Measurements from ENCODE around the gene ST6GALNAC5. TPM values are rescaled to one million over a fixed set of nuclear protein-coding genes. Genes with fewer than 3 reads are reported as not detected.
"Not testable (repeated sequence)": the region's sequence is repeated elsewhere in the genome, so short reads cannot be mapped to it uniquely, and the experiment has no call there.

The ST6GALNAC5 gene
- total RNA-seq, 1 experiment from 2014 or later: 0.24 TPM

GRCh38 chr1:76876655-76877395, 9.5 kb downstream of the ST6GALNAC5 start:
- POLR2A ChIA-PET (ENCODE audit: unreplicated experiment): no interaction called here
- TF ChIP-seq CTCF (conservative IDR thresholded peaks at IDR 0.05): no peak
- no peak for TF ChIP-seq EZH2 (IDR thresholded peaks at IDR 0.05; ENCODE audit: low read depth)
- H3K27ac ChIP-seq: no peak overlapping the region
- H3K4me3 ChIP-seq: no peak overlapping the region
- no peak overlapping the region for H2AFZ ChIP-seq
- no peaks in the 10 kb centered on the region for H3F3A ChIP-seq (ENCODE audit: insufficient read depth, low read depth)
- no peaks in the 10 kb centered on the region for H3K36me3 ChIP-seq (ENCODE audit: low read depth)
- peaks cover 6% of the 10 kb centered on the region; the same call in 1 of the 2 replicates for H3K9me2 ChIP-seq (ENCODE audit: insufficient read depth)
- no TSS peak for BruUV-seq (replicated peaks)
- CTCF ChIA-PET: no interaction called here
- H3K4me2 ChIP-seq: no peak overlapping the region
- H4K20me1 ChIP-seq (ENCODE audit: insufficient read depth): no peaks in the 10 kb centered on the region
- H3K27me3 ChIP-seq (ENCODE audit: insufficient read depth, low read depth): no peaks in the 10 kb centered on the region
- H3K79me2 ChIP-seq (ENCODE audit: low read depth): no peaks in the 10 kb centered on the region
- intact Hi-C loops (cut with micrococcal nuclease; ENCODE audit: unreplicated experiment): no loop called here
- no peaks in the 10 kb centered on the region for H3K9me3 ChIP-seq (ENCODE audit: insufficient read depth, low read depth)
- no peaks in the 10 kb centered on the region for H3K4me1 ChIP-seq (replicated peaks; ENCODE audit: insufficient read depth)
- DNase-seq: no peak

GRCh38 chr1:76879014-76879413, 11.7 kb downstream of the ST6GALNAC5 start:
- H2AFZ ChIP-seq; H3K79me2 ChIP-seq (ENCODE audit: low read depth); DNase-seq; H3F3A ChIP-seq (ENCODE audit: insufficient read depth, low read depth); intact Hi-C loops (cut with micrococcal nuclease; ENCODE audit: unreplicated experiment); CTCF ChIA-PET; H3K4me2 ChIP-seq; H3K9me2 ChIP-seq (ENCODE audit: insufficient read depth); BruUV-seq (replicated peaks); H3K27ac ChIP-seq; H3K27me3 ChIP-seq (ENCODE audit: insufficient read depth, low read depth); H3K4me1 ChIP-seq (replicated peaks; ENCODE audit: insufficient read depth); H3K9me3 ChIP-seq (ENCODE audit: insufficient read depth, low read depth); H3K36me3 ChIP-seq (ENCODE audit: low read depth); H3K4me3 ChIP-seq; POLR2A ChIA-PET (ENCODE audit: unreplicated experiment); H4K20me1 ChIP-seq (ENCODE audit: insufficient read depth): not testable (repeated sequence)

- H3K27me3 ChIP-seq (ENCODE audit: insufficient read depth, low read depth): no peaks in the 10 kb centered on the region
- no peaks in the 10 kb centered on the region for H3K79me2 ChIP-seq (ENCODE audit: low read depth)
- no peaks in the 10 kb centered on the region for H3K9me3 ChIP-seq (ENCODE audit: insufficient read depth, low read depth)
- no peak for TF ChIP-seq EZH2 (IDR thresholded peaks at IDR 0.05; ENCODE audit: low read depth)
- TF ChIP-seq CTCF (conservative IDR thresholded peaks at IDR 0.05): no peak
- no peaks in the 10 kb centered on the region; the same call in 1 of the 2 replicates for H4K20me1 ChIP-seq (ENCODE audit: insufficient read depth)
- H3K4me3 ChIP-seq: no peak overlapping the region
- H2AFZ ChIP-seq: no peak overlapping the region
- intact Hi-C loops (cut with micrococcal nuclease; ENCODE audit: unreplicated experiment): no loop called here
- no peaks in the 10 kb centered on the region for H3F3A ChIP-seq (ENCODE audit: insufficient read depth, low read depth)
- DNase-seq: no peak
- no peaks in the 10 kb centered on the region for H3K9me2 ChIP-seq (ENCODE audit: insufficient read depth)
- POLR2A ChIA-PET (ENCODE audit: unreplicated experiment): no interaction called here
- no peaks in the 10 kb centered on the region for H3K36me3 ChIP-seq (ENCODE audit: low read depth)
- CTCF ChIA-PET: no interaction called here
- BruUV-seq (replicated peaks): no TSS peak
- H3K4me2 ChIP-seq: no peak overlapping the region
- no peak overlapping the region for H3K27ac ChIP-seq
- no peaks in the 10 kb centered on the region for H3K4me1 ChIP-seq (replicated peaks; ENCODE audit: insufficient read depth)
Measured at GRCh38 chr1:76881762-76882161, 14.5 kb downstream of the ST6GALNAC5 start.
